ENCODE results near the gene RNF146. TPM values are rescaled to one million over a fixed set of nuclear protein-coding genes. Genes with fewer than 3 reads are reported as not detected.
"Not testable (repeated sequence)": the region's sequence is repeated elsewhere in the genome, so short reads cannot be mapped to it uniquely, and the experiment has no call there.

The RNF146 gene
- total and polyA plus RNA-seq, 9 of the 15 experiments (the other 6 are each of a cell fraction or from before 2014, with no cell fraction given), result 8.4 to 30.5 (median 17.5) TPM

DNA sequence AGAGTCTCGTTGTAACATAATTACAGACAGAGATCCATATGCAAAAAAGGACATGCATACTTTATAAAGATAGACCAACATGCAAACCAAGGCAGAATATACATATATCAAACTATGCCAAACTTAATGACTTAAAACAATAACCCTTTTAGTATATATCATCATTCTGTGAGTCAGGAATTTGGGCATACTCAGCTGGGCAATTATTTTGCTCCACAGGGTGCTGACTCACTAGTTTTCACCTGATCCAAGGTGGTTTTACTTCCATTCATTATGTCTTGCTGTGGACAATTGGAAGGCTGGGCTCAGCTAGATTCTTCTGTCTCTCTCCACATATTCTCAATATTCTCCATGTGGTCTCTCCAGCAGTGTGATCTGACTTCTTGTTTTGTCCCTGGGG is 41.2 kb upstream of the RNF146 start (continued):
- TF ChIP-seq, protein P1, sequence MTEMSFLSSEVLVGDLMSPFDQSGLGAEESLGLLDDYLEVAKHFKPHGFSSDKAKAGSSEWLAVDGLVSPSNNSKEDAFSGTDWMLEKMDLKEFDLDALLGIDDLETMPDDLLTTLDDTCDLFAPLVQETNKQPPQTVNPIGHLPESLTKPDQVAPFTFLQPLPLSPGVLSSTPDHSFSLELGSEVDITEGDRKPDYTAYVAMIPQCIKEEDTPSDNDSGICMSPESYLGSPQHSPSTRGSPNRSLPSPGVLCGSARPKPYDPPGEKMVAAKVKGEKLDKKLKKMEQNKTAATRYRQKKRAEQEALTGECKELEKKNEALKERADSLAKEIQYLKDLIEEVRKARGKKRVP (CRISPR knock-in tag; IDR thresholded peaks at IDR 0.05), result no peak
- TF ChIP-seq ILK (tag; IDR thresholded peaks at IDR 0.05; ENCODE audit: borderline replicate concordance, low read depth) (no peak), GTF2F1 (IDR thresholded peaks at IDR 0.05; ENCODE audit: low read depth, low read length) (no peak), TBL1XR1 (IDR thresholded peaks at IDR 0.05; ENCODE audit: low read length in 2 of 2) (no peak)

DNA sequence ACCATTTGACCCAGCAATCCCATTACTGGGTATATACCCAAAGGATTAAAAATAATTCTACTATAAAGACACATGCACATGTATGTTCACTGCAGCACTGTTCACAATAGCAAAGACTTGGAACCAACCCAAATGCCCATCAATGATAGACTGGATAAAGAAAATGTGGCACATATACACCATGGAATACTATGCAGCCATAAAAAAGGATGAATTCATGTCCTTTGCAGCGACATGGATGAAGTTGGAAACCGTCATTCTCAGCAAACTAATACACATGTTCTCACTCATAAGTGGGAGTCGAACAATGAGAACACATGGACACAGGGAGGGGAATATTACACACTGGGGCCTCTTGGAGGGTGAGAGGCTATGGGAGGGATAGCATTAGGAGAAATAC is 32.8 kb upstream of the RNF146 start:
- BruUV-seq (replicated peaks); H4K20me1 ChIP-seq (replicated peaks; ENCODE audit: control insufficient read depth, insufficient read depth, low read length); H3K27me3 ChIP-seq (ENCODE audit: control insufficient read depth in 2 of 2, insufficient read depth in 2 of 2, low read length in 2 of 2); H3K4me1 ChIP-seq (replicated peaks in 1 of 2; ENCODE audit: control insufficient read depth in 2 of 2, insufficient read depth in 2 of 2, low read length in 2 of 2); H3K27ac ChIP-seq (ENCODE audit: extremely low read depth, low read depth, low read length); H2AFZ ChIP-seq (ENCODE audit: low read depth, low read length); FAIRE-seq; POLR2A ChIA-PET; H3K4me2 ChIP-seq (ENCODE audit: insufficient read depth, low read length); H3K9me3 ChIP-seq (replicated peaks; ENCODE audit: control insufficient read depth, insufficient read depth, low read depth, low read length); H3K79me2 ChIP-seq (ENCODE audit: control insufficient read depth, insufficient read depth, low read length); H3K9ac ChIP-seq (ENCODE audit: insufficient read depth in 1 of 2, low read depth in 2 of 2, low read length in 2 of 2); in situ Hi-C loops (cut with MboI); H3K4me3 ChIP-seq; intact Hi-C loops (cut with micrococcal nuclease); DNase-seq (ENCODE audit: extremely low read depth in 1 of 4, low spot score in 3 of 4); H3K36me3 ChIP-seq (ENCODE audit: control insufficient read depth, insufficient read depth, low read length); CTCF ChIA-PET (ENCODE audit: low intra/inter-chr PET ratio); H3K9me1 ChIP-seq (ENCODE audit: control insufficient read depth, insufficient read depth, low read length); ATAC-seq: not testable (repeated sequence)
- 2% methylated on average over 3 of the region's 3 CpGs for WGBS (ENCODE audit: insufficient coverage, low coverage, missing lambda C conversion rate)
- TF ChIP-seq RBM25 (IDR thresholded peaks at IDR 0.05; ENCODE audit: low read depth, low read length, severe bottlenecking), result peak; percentile 7
